Iris pigment epithelial cell (primary cell): ENCODE data around the gene ADAT3.
A peak's percentile ranks its signal among the peaks of the same experiment; 100 is the strongest.

ENCODE experiments used
- DNase-seq: peaks from one replicate; pipeline ENCODE4 v3.0.0-alpha.2; 2011; ENCODE audit warnings: low read depth

Gene ADAT3

GRCh38 chr19:1938071-1938470 lies 32.9 kb downstream of the ADAT3 start:
- no peak for DNase-seq

- no peak for DNase-seq
These were observed 36.2 kb downstream of the ADAT3 start, which contains the start of gene CSNK1G2 for GRCh38 chr19:1941146-1942077. CSNK1G2 (plus strand) TSS chr19:1941172; CDS start chr19:1969773, 28,601 bp downstream.

- peak; percentile 83 for DNase-seq
These were observed 37.1 kb downstream of the ADAT3 start for GRCh38 chr19:1942078-1942933.

GRCh38 chr19:1942934-1943555 lies 37.8 kb downstream of the ADAT3 start:
- peak; percentile 25 for DNase-seq

GRCh38 chr19:1943661-1944087 lies 38.5 kb downstream of the ADAT3 start:
- DNase-seq = no peak

GRCh38 chr19:1944088-1944915 lies 39.1 kb downstream of the ADAT3 start:
- DNase-seq = no peak

- DNase-seq = no peak
These were observed 39.8 kb downstream of the ADAT3 start for GRCh38 chr19:1944916-1945561.

GRCh38 chr19:1945899-1946298 lies 40.7 kb downstream of the ADAT3 start:
- no peak for DNase-seq

- no peak for DNase-seq
These were observed 42.5 kb downstream of the ADAT3 start for GRCh38 chr19:1947651-1948209.

- no peak for DNase-seq
These were observed 44.3 kb downstream of the ADAT3 start for GRCh38 chr19:1949304-1950101.

GRCh38 chr19:1950640-1951039 lies 45.4 kb downstream of the ADAT3 start:
- no peak for DNase-seq

GRCh38 chr19:1952635-1953034 lies 47.4 kb downstream of the ADAT3 start:
- DNase-seq = no peak

- DNase-seq = no peak
These were observed 47.8 kb downstream of the ADAT3 start for GRCh38 chr19:1953037-1953436.

- no peak for DNase-seq
These were observed 48.4 kb downstream of the ADAT3 start for GRCh38 chr19:1953441-1954094.

- DNase-seq = no peak
These were observed 49.3 kb downstream of the ADAT3 start for GRCh38 chr19:1954532-1954933.

- no peak for DNase-seq
These were observed 50.2 kb downstream of the ADAT3 start for GRCh38 chr19:1955171-1956121.

GRCh38 chr19:1956122-1956494 lies 50.9 kb downstream of the ADAT3 start:
- DNase-seq = no peak

- DNase-seq = no peak
These were observed 51.8 kb downstream of the ADAT3 start for GRCh38 chr19:1956868-1957492.
